Amniotic stem cell (primary cell): ENCODE data around the gene ANXA6.

ENCODE experiments used
- DNase-seq: peaks from one replicate; lab custom pipeline; 2025; lab: John Stamatoyannopoulos, UW

ANXA6 gene

GRCh38 chr5:151080613-151081430, 76.8 kb downstream of the ANXA6 start, which contains the start of gene TNIP1:
TNIP1 (minus strand) TSS chr5:151081034; CDS start chr5:151065095, 15,939 bp downstream.
- DNase-seq: peak; percentile 40

- DNase-seq: no peak
These were observed 77.6 kb downstream of the ANXA6 start for GRCh38 chr5:151079838-151080612.

GRCh38 chr5:151078490-151079262, 78.9 kb downstream of the ANXA6 start:
- DNase-seq: no peak

- DNase-seq: no peak
These were observed 79.6 kb downstream of the ANXA6 start for GRCh38 chr5:151077967-151078366.

GRCh38 chr5:151077419-151077818, 80.2 kb downstream of the ANXA6 start:
- DNase-seq: no peak

GRCh38 chr5:151076616-151077015, 81.0 kb downstream of the ANXA6 start:
- DNase-seq: no peak

- no peak for DNase-seq
These were observed 81.8 kb downstream of the ANXA6 start for GRCh38 chr5:151075698-151076331.

GRCh38 chr5:151074557-151074956, 83.0 kb downstream of the ANXA6 start:
- DNase-seq: no peak

GRCh38 chr5:151073280-151073679, 84.3 kb downstream of the ANXA6 start:
- DNase-seq: no peak

GRCh38 chr5:151072630-151073025, 85.0 kb downstream of the ANXA6 start:
- no peak for DNase-seq

GRCh38 chr5:151071848-151072629, 85.5 kb downstream of the ANXA6 start:
- DNase-seq: no peak

- DNase-seq: no peak
These were observed 86.6 kb downstream of the ANXA6 start for GRCh38 chr5:151071021-151071420.

- no peak for DNase-seq
These were observed 87.1 kb downstream of the ANXA6 start for GRCh38 chr5:151070449-151070848.

- DNase-seq: no peak
These were observed 89.0 kb downstream of the ANXA6 start for GRCh38 chr5:151068433-151069197.

- no peak for DNase-seq
These were observed 89.7 kb downstream of the ANXA6 start for GRCh38 chr5:151067632-151068432.

- no peak for DNase-seq
These were observed 90.7 kb downstream of the ANXA6 start for GRCh38 chr5:151066920-151067319.

- DNase-seq: no peak
These were observed 92.0 kb downstream of the ANXA6 start for GRCh38 chr5:151065609-151066008.

- no peak for DNase-seq
These were observed 92.6 kb downstream of the ANXA6 start for GRCh38 chr5:151064916-151065499.
